ENCODE data around the gene SF3A1. TPM values are rescaled to one million over a fixed set of nuclear protein-coding genes. Genes with fewer than 3 reads are reported as not detected.

SF3A1 gene
- total RNA-seq, 2 experiments from 2014 or later = 247 to 279 TPM

- H3K9me3 Mint-ChIP-seq = no peaks in the 10 kb centered on the region
- H3K36me3 Mint-ChIP-seq (ENCODE audit: low read depth) = no peaks in the 10 kb centered on the region
- H3K4me3 Mint-ChIP-seq = no peak overlapping the region
- ChIA-PET POLR2A (no interaction called here), CTCF (no interaction called here)
- peak overlapping the region; percentile 6 for H3K27ac Mint-ChIP-seq
- DNase-seq = no peak
- H3K27me3 Mint-ChIP-seq = no peaks in the 10 kb centered on the region
- H3K4me1 Mint-ChIP-seq = peaks cover 13% of the 10 kb centered on the region
These were observed 5.4 kb upstream of the SF3A1 start for GRCh38 chr22:30361916-30362650.

- Mint-ChIP-seq H3K27ac (no peak overlapping the region), H3K4me1 (peaks cover 44% of the 10 kb centered on the region), H3K36me3 (ENCODE audit: low read depth) (peaks cover 18% of the 10 kb centered on the region), H3K4me3 (no peak overlapping the region), H3K27me3 (no peaks in the 10 kb centered on the region), H3K9me3 (no peaks in the 10 kb centered on the region)
- no peak for DNase-seq
- CTCF ChIA-PET = interaction anchor here (0.7 to 1.3 kb wide), 2 partner anchors 25 to 71 kb away, joined by 3 to 8 read pairs; no protein-coding TSS in a partner anchor
- POLR2A ChIA-PET = no interaction called here
These were observed 1.8 kb upstream of the SF3A1 start for GRCh38 chr22:30358541-30358940.

- POLR2A ChIA-PET = interaction anchor here (1.3 kb wide), 1 partner anchor 51 kb away, joined by 3 read pairs; no protein-coding TSS in a partner anchor
- H3K27ac Mint-ChIP-seq = peak overlapping the region; percentile 90
These were observed 1.0 kb upstream of the SF3A1 start for GRCh38 chr22:30357650-30358215.

GRCh38 chr22:30357236-30357570 is 509 bp upstream of the SF3A1 start:
- peak; percentile 39 for DNase-seq
- Mint-ChIP-seq H3K9me3 (no peaks in the 10 kb centered on the region), H3K27ac (peak overlapping the region; percentile 90), H3K27me3 (no peaks in the 10 kb centered on the region), H3K4me3 (peak overlapping the region; percentile 90), H3K4me1 (peaks cover 49% of the 10 kb centered on the region), H3K36me3 (ENCODE audit: low read depth) (peaks cover 27% of the 10 kb centered on the region)
- CTCF ChIA-PET = interaction anchor here (0.7 to 3.7 kb wide), 12 partner anchors 9 to 78 kb away, joined by 3 to 18 read pairs (median 3); partner anchors contain the start of genes CASTOR1 and RNF215
- POLR2A ChIA-PET = interaction anchor here (1.3 kb wide), 1 partner anchor 51 kb away, joined by 3 read pairs; no protein-coding TSS in a partner anchor

More at GRCh38 chr22:30357650-30358215, 1.0 kb upstream of the SF3A1 start:
- Mint-ChIP-seq H3K4me3 (peak overlapping the region; percentile 90), H3K9me3 (no peaks in the 10 kb centered on the region), H3K36me3 (ENCODE audit: low read depth) (peaks cover 22% of the 10 kb centered on the region), H3K27me3 (no peaks in the 10 kb centered on the region), H3K4me1 (peaks cover 49% of the 10 kb centered on the region)
- CTCF ChIA-PET = interaction anchor here (0.7 to 1.6 kb wide), 4 partner anchors 21 to 70 kb away, joined by 3 to 8 read pairs (median 4); partner anchors contain the start of gene RNF215
- no peak for DNase-seq

- H3K9me3 Mint-ChIP-seq = no peaks in the 10 kb centered on the region
- H3K36me3 Mint-ChIP-seq (ENCODE audit: low read depth) = peaks cover 47% of the 10 kb centered on the region
These were observed 2.0 kb downstream of the SF3A1 start for GRCh38 chr22:30354644-30355043.

GRCh38 chr22:30351226-30351625 is 5.5 kb downstream of the SF3A1 start:
- CTCF ChIA-PET = no interaction called here
- no peak overlapping the region for H3K27ac Mint-ChIP-seq
- POLR2A ChIA-PET = no interaction called here

More at GRCh38 chr22:30354644-30355043, 2.0 kb downstream of the SF3A1 start:
- H3K4me3 Mint-ChIP-seq = peak overlapping the region; percentile 90
- no peak for DNase-seq
- H3K4me1 Mint-ChIP-seq = peaks cover 63% of the 10 kb centered on the region
- no peak overlapping the region for H3K27ac Mint-ChIP-seq
- H3K27me3 Mint-ChIP-seq = no peaks in the 10 kb centered on the region
- ChIA-PET CTCF (interaction anchor here (0.6 to 3.7 kb wide), 6 partner anchors 20 to 99 kb away, joined by 3 to 18 read pairs (median 3); partner anchors contain the start of genes CASTOR1 and RNF215), POLR2A (interaction anchor here (0.6 kb wide), 1 partner anchor 44 kb away, joined by 6 read pairs; no protein-coding TSS in a partner anchor)

GRCh38 chr22:30348809-30349208 is 7.9 kb downstream of the SF3A1 start:
- H3K4me1 Mint-ChIP-seq = peaks cover 58% of the 10 kb centered on the region
- no peaks in the 10 kb centered on the region for H3K27me3 Mint-ChIP-seq
- H3K9me3 Mint-ChIP-seq = no peaks in the 10 kb centered on the region
- CTCF ChIA-PET = interaction anchor here (0.6 to 1.0 kb wide), 2 partner anchors 30 to 38 kb away, joined by 3 to 4 read pairs; no protein-coding TSS in a partner anchor
- no peak overlapping the region for H3K4me3 Mint-ChIP-seq
- peaks cover 68% of the 10 kb centered on the region for H3K36me3 Mint-ChIP-seq (ENCODE audit: low read depth)
- POLR2A ChIA-PET = no interaction called here
- no peak for DNase-seq
- no peak overlapping the region for H3K27ac Mint-ChIP-seq

More at GRCh38 chr22:30351226-30351625, 5.5 kb downstream of the SF3A1 start:
- Mint-ChIP-seq H3K9me3 (no peaks in the 10 kb centered on the region), H3K4me1 (peaks cover 72% of the 10 kb centered on the region), H3K36me3 (ENCODE audit: low read depth) (peaks cover 62% of the 10 kb centered on the region), H3K4me3 (no peak overlapping the region), H3K27me3 (no peaks in the 10 kb centered on the region)
- no peak for DNase-seq

- Mint-ChIP-seq H3K4me3 (no peak overlapping the region), H3K9me3 (no peaks in the 10 kb centered on the region), H3K4me1 (peaks cover 54% of the 10 kb centered on the region), H3K27ac (no peak overlapping the region), H3K27me3 (no peaks in the 10 kb centered on the region), H3K36me3 (ENCODE audit: low read depth) (peaks cover 69% of the 10 kb centered on the region)
- DNase-seq = no peak
- ChIA-PET POLR2A (no interaction called here), CTCF (interaction anchor here (1.1 kb wide), 1 partner anchor 8 kb away, joined by 3 read pairs; the partner anchor contains the start of genes CCDC157 and SF3A1)
These were observed 8.3 kb downstream of the SF3A1 start for GRCh38 chr22:30348404-30348803.

- Mint-ChIP-seq H3K4me3 (no peak overlapping the region), H3K27ac (peak overlapping the region; percentile 54), H3K4me1 (peaks cover 46% of the 10 kb centered on the region), H3K36me3 (ENCODE audit: low read depth) (peaks cover 72% of the 10 kb centered on the region), H3K9me3 (no peaks in the 10 kb centered on the region), H3K27me3 (no peaks in the 10 kb centered on the region)
- no peak for DNase-seq
- ChIA-PET POLR2A (interaction anchor here (0.6 kb wide), 1 partner anchor 58 kb away, joined by 4 read pairs; the partner anchor contains the start of gene CASTOR1), CTCF (interaction anchor here (1.1 kb wide), 1 partner anchor 9 kb away, joined by 3 read pairs; the partner anchor contains the start of genes CCDC157 and SF3A1)
These were observed 9.3 kb downstream of the SF3A1 start for GRCh38 chr22:30347255-30347892.

GRCh38 chr22:30344447-30345200 is 12.1 kb downstream of the SF3A1 start:
- Mint-ChIP-seq H3K27ac (peak overlapping the region; percentile 38), H3K36me3 (ENCODE audit: low read depth) (peaks cover 72% of the 10 kb centered on the region)
- DNase-seq = no peak

GRCh38 chr22:30340911-30341685 is 15.6 kb downstream of the SF3A1 start:
- ChIA-PET POLR2A (no interaction called here), CTCF (interaction anchor here (0.9 to 1.7 kb wide), 3 partner anchors 12 to 51 kb away, joined by 3 to 4 read pairs (median 3); partner anchors contain the start of gene CASTOR1)
- Mint-ChIP-seq H3K4me3 (no peak overlapping the region), H3K36me3 (ENCODE audit: low read depth) (peaks cover 90% of the 10 kb centered on the region), H3K27me3 (no peaks in the 10 kb centered on the region), H3K9me3 (no peaks in the 10 kb centered on the region), H3K27ac (no peak overlapping the region), H3K4me1 (peaks cover 8% of the 10 kb centered on the region)
- DNase-seq = no peak

More at GRCh38 chr22:30344447-30345200, 12.1 kb downstream of the SF3A1 start:
- CTCF ChIA-PET = interaction anchor here (1.0 kb wide), 1 partner anchor 13 kb away, joined by 3 read pairs; no protein-coding TSS in a partner anchor
- Mint-ChIP-seq H3K4me3 (no peak overlapping the region), H3K27me3 (no peaks in the 10 kb centered on the region), H3K4me1 (peaks cover 31% of the 10 kb centered on the region), H3K9me3 (no peaks in the 10 kb centered on the region)
- POLR2A ChIA-PET = no interaction called here
